ENCODE measurements around the gene MAP4K4.

GRCh38 chr2:101843471-101843870 lies 146.0 kb downstream of the MAP4K4 start:
- no peak for TF ChIP-seq CTCF (conservative IDR thresholded peaks at IDR 0.05)
- no peak for TF ChIP-seq ZFX (IDR thresholded peaks at IDR 0.05)

Measured in C4-2B (cell line).